ENCODE measurements around the gene SLC5A5.
A peak's percentile ranks its signal among the peaks of the same experiment; 100 is the strongest.

Gene SLC5A5

GRCh38 chr19:17854061-17854460 is 17.7 kb upstream of the SLC5A5 start:
- TF ChIP-seq CTCF (IDR thresholded peaks at IDR 0.05) = no peak
- Histone ChIP-seq H3K27me3 (no peaks in the 10 kb centered on the region), H3K4me1 (ENCODE audit: control insufficient read depth in 1 of 2, insufficient read depth in 1 of 2, low read depth in 1 of 2, low read length in 1 of 2) (peaks cover 37 to 42% of the 10 kb centered on the region in 2 experiments), H3K27ac (no peak overlapping the region), H3K4me3 (ENCODE audit: low read depth in 1 of 2, low read length in 1 of 2) (no peak overlapping the region), H3K9me3 (no peaks in the 10 kb centered on the region), H3K36me3 (no peaks in the 10 kb centered on the region)

- Histone ChIP-seq H3K4me1 (ENCODE audit: control insufficient read depth in 1 of 2, insufficient read depth in 1 of 2, low read depth in 1 of 2, low read length in 1 of 2) (peaks cover 32 to 37% of the 10 kb centered on the region in 2 experiments), H3K36me3 (no peaks in the 10 kb centered on the region), H3K9me3 (no peaks in the 10 kb centered on the region), H3K4me3 (ENCODE audit: low read depth in 1 of 2, low read length in 1 of 2) (no peak overlapping the region), H3K27ac (peak overlapping the region; percentile 27), H3K27me3 (no peaks in the 10 kb centered on the region)
- TF ChIP-seq CTCF (IDR thresholded peaks at IDR 0.05) = peak; percentile 97
Measured at GRCh38 chr19:17855280-17856152, 16.2 kb upstream of the SLC5A5 start.

GRCh38 chr19:17859533-17860330 is 12.0 kb upstream of the SLC5A5 start, which contains the start of gene RPL18A:
TSS of gene RPL18A (plus strand) at chr19:17859910. CDS start at chr19:17859957, 47 bp downstream.
- TF ChIP-seq CTCF (IDR thresholded peaks at IDR 0.05) = peak; percentile 85
- Histone ChIP-seq H3K27ac (peak within 1 kb of the TSS; percentile 33), H3K4me3 (ENCODE audit: low read depth in 1 of 2, low read length in 1 of 2) (peak within 1 kb of the TSS; percentile 79 to 97), H3K4me1 (ENCODE audit: control insufficient read depth in 1 of 2, insufficient read depth in 1 of 2, low read depth in 1 of 2, low read length in 1 of 2) (peaks cover 23 to 25% of the 10 kb centered on the region in 2 experiments), H3K36me3 (peaks cover 29% of the 10 kb centered on the region), H3K27me3 (no peaks in the 10 kb centered on the region), H3K9me3 (no peaks in the 10 kb centered on the region)

- no peak for TF ChIP-seq CTCF (IDR thresholded peaks at IDR 0.05)
- Histone ChIP-seq H3K36me3 (peaks cover 32% of the 10 kb centered on the region), H3K27me3 (no peaks in the 10 kb centered on the region)
Measured at GRCh38 chr19:17860331-17860992, 11.3 kb upstream of the SLC5A5 start.

GRCh38 chr19:17860993-17861360 is 10.8 kb upstream of the SLC5A5 start:
- no peaks in the 10 kb centered on the region for H3K27me3 ChIP-seq
- H3K36me3 ChIP-seq = peaks cover 32% of the 10 kb centered on the region
- H3K4me1 ChIP-seq (ENCODE audit: control insufficient read depth in 1 of 2, insufficient read depth in 1 of 2, low read depth in 1 of 2, low read length in 1 of 2) = peaks cover 16 to 17% of the 10 kb centered on the region in 2 experiments
- no peak overlapping the region for H3K4me3 ChIP-seq (ENCODE audit: low read depth in 1 of 2, low read length in 1 of 2)
- no peak overlapping the region for H3K27ac ChIP-seq
- no peak for TF ChIP-seq CTCF (IDR thresholded peaks at IDR 0.05)
- no peaks in the 10 kb centered on the region for H3K9me3 ChIP-seq

More at GRCh38 chr19:17860331-17860992, 11.3 kb upstream of the SLC5A5 start:
- peak overlapping the region; percentile 33 for H3K27ac ChIP-seq
- H3K9me3 ChIP-seq = no peaks in the 10 kb centered on the region
- peak overlapping the region; percentile 79 to 97 for H3K4me3 ChIP-seq (ENCODE audit: low read depth in 1 of 2, low read length in 1 of 2)
- H3K4me1 ChIP-seq (ENCODE audit: control insufficient read depth in 1 of 2, insufficient read depth in 1 of 2, low read depth in 1 of 2, low read length in 1 of 2) = peaks cover 19 to 21% of the 10 kb centered on the region in 2 experiments

All from neutrophil (primary cell).